Measurements from ENCODE around the gene C1QTNF8. TPM values are rescaled to one million over a fixed set of nuclear protein-coding genes. Genes with fewer than 3 reads are reported as not detected.
"Not testable (repeated sequence)": the region's sequence is repeated elsewhere in the genome, so short reads cannot be mapped to it uniquely, and the experiment has no call there.

Gene C1QTNF8
- total RNA-seq, 1 donor, result not detected

DNA sequence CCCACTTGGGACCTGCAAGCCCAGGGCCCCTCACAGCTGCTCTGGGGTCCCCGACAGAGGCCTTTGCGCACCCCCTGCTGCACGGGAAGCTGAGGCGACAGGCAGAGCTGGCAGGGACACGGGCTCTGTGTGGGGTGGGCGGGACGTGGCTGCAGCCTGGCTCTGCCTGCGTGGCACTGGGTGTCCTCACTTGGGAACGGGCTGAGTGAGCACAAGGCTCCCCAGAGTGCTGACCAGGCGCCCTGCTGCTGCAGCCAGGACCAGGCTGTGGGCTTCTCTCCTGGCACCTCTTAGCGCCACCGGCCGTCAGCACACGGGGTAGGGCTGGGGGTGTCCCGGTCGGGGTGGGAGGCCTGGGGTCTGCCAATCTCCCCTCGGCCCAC lies 6.6 kb downstream of the C1QTNF8 start:
- TF ChIP-seq, protein P1, sequence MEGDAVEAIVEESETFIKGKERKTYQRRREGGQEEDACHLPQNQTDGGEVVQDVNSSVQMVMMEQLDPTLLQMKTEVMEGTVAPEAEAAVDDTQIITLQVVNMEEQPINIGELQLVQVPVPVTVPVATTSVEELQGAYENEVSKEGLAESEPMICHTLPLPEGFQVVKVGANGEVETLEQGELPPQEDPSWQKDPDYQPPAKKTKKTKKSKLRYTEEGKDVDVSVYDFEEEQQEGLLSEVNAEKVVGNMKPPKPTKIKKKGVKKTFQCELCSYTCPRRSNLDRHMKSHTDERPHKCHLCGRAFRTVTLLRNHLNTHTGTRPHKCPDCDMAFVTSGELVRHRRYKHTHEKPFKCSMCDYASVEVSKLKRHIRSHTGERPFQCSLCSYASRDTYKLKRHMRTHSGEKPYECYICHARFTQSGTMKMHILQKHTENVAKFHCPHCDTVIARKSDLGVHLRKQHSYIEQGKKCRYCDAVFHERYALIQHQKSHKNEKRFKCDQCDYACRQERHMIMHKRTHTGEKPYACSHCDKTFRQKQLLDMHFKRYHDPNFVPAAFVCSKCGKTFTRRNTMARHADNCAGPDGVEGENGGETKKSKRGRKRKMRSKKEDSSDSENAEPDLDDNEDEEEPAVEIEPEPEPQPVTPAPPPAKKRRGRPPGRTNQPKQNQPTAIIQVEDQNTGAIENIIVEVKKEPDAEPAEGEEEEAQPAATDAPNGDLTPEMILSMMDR (IDR thresholded peaks at IDR 0.05; ENCODE audit: insufficient read depth, low read length), result no peak
- no peak overlapping the region for H3K4me3 ChIP-seq (ENCODE audit: low read depth, low read length)
- no peak for DNase-seq (ENCODE audit: low read depth)

DNA sequence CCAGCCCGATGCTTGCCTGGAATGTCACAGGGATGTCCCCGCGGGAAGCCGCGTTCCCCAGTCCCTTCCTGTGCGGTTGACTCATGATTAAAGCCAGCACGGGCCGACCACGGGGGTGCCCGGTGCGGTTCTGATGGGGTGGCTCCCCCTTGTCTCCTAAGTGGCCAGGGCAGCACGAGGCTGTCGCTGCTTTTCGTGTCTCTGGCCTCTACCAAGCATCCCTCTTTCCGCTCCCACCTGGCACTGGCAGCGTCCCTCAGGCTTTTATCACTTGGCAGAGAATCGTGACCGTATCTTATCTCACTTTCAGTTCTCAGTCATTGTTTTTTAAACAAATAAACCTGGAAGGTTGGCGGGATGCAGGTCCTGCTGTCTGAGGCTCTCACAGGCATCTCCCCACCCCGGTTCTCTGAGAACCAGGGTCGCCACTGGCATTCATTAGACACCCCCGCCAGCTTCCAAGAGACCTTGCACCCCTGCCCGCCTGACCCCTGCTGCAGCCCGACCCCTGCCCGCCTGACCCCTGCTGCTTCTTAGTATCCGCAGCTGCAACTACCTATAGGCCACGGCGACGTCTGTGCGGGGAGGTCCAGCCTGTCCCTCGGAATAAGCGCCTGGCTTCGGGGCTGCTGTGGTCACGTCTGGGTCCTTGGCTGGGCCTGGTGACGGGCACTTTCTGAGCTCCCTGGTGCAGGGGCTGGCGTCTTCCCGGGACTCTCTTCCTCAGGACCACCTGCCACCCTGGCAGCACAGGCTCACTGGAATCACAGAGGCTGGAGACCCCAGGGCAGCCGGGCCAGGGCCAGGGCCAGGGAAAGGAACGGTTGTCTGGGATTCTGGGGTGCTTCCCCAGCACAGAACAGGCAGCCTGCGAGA lies 7.5 kb downstream of the C1QTNF8 start:
- TF ChIP-seq, protein P1 (IDR thresholded peaks at IDR 0.05; ENCODE audit: insufficient read depth, low read length), result no peak
- DNase-seq (ENCODE audit: low read depth), result no peak
- H3K4me3 ChIP-seq (ENCODE audit: low read depth, low read length), result no peak overlapping the region

DNA sequence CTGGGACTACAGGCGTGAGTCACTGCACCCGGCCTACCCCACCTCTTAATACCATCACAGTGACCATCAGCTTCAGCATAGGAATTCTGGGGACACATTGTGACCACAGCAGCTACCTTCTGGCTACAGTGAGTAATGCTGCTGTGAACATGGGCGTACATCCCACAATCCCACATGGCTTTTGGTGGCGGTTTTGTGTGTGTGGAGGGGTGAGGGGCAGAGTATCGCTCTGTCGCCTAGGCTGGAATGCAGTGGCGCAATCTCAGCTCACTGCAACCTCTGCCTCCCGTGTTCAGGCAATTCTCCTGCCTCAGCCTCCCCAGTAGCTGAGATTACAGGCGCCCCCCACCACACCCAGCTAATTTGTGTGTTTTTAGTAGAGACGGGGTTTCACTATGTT lies 9.6 kb downstream of the C1QTNF8 start:
- H3K4me3 ChIP-seq (ENCODE audit: low read depth, low read length); DNase-seq (ENCODE audit: low read depth): not testable (repeated sequence)

DNA sequence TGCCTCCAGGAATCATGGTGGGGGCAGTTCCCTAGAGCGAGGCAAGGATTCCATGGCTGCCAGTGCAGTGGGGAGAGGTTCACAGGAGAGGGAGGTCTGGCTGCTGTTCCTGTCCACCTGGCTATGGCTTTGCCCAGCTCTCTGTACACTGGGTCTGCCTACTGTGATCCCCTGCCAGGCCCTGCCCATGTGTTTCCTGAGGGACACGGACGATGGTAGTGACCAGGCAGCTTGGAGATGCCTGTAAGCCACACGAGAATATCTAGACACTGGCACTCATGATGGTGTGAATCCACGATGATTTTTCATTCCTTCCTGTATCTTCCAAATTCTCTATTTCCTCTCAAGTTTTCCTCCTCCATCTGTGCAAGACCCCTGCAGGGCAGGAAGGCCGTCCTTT lies 11.1 kb downstream of the C1QTNF8 start:
- H3K4me3 ChIP-seq (ENCODE audit: low read depth, low read length), result no peak overlapping the region
- no peak for DNase-seq (ENCODE audit: low read depth)
- TF ChIP-seq, protein P1 (IDR thresholded peaks at IDR 0.05; ENCODE audit: insufficient read depth, low read length), result no peak

DNA sequence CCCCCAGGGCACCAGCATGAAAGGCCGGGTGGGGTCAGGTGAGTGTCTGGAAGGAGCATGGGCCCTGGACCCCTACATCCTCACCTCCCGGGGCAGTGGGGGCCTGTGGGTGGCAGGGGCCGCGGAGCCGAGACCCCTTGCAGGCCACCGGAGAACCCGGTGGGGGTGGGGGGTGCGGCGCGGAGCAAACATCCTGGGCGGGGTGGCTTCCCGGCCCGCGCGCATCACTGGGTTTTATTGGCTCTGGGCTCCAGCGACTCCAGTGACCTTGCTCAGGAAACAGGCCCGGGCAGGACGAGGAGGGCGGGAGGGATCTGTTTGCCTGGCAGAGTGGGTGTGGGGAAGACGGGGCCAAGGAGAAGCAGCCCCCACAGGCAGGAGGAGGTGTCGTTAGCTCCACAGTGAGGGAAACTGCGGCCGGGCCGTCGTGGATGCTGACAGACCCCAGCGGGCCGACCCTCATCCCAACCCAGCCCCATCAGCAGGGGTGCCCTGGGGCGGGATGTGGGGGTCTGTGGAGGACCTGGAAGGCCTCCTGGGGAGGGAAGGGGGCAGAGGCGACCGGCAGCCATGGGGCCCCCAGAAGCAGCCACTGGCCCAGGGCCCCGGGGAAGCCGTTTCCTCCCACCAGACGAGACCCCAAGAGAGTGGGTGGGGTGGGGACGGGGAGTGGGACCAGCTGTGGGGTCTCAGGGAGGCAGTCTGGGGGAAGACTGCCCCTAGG lies 12.9 kb downstream of the C1QTNF8 start:
- no peak overlapping the region for H3K4me3 ChIP-seq (ENCODE audit: low read depth, low read length)
- DNase-seq (ENCODE audit: low read depth), result no peak
- TF ChIP-seq, protein P1 (IDR thresholded peaks at IDR 0.05; ENCODE audit: insufficient read depth, low read length), result no peak

DNA sequence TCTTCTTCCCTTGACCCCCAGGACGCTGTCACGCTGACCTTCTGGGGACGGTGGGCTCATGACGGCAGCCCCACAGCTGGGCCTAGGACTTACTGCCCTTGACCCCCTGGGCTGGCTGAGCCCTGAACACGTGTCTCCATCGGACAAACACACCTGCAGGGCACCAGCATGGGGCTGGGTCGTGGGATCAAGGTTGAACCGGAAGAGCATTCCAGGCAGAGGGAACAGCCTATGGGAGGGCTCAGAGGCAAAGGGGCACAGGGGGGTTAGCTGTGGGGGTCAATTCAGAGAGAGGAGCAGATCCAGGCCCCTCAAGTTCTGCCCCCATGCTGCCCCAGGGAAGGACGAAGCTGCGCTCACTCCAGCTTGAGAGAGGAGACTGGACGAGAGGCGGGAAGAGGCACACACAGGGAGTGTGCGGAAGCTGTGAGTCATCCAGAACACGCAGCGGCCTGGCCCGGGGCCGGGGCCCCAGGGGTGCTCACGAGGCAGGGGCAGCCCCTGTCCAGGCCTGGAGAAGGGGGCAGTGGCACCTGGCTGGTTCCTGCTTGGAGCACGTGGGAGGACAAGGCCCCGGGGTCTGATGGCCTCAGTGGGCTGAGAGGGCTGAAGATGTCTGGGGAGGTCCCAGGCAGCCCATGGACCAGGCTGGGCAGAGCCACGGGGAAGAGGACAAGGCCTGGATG lies 13.6 kb downstream of the C1QTNF8 start:
- peak; percentile 3 for DNase-seq (ENCODE audit: low read depth)
- H3K4me3 ChIP-seq (ENCODE audit: low read depth, low read length), result no peak overlapping the region
- TF ChIP-seq, protein P1 (IDR thresholded peaks at IDR 0.05; ENCODE audit: insufficient read depth, low read length), result no peak

Measured in fibroblast of the aortic adventitia (primary cell).